A549 (cell line): Measurements from ENCODE around the gene IKZF3. TPM values are rescaled to one million over a fixed set of nuclear protein-coding genes. Genes with fewer than 3 reads are reported as not detected.

Experiments used
- ATAC-seq, 2 experiments: fragments of 200-7000 bp in 1 of 2; fragments of >200 bp in 1 of 2; cut with Nextera tagmentation in 1 of 2; cut with Tn5 transposase in 1 of 2; 3 replicates each; pipeline versions ENCODE4 v1.8.0 to v1.9.1; 2018 to 2020; ENCODE audit warnings: mild to moderate bottlenecking in 1 of 2, moderate library complexity in 1 of 2
- CTCF ChIA-PET: fragments of 300-600 bp; sonication (Branson Sonifier 250); formaldehyde crosslinking; extraction: SDS; loops from one replicate; lab custom pipeline; 2021; ENCODE audit warnings: antibody characterized with exemption, inconsistent platforms; lab: Yijun Ruan, JAX
- POLR2A ChIA-PET: fragments of 350-600 bp; formaldehyde crosslinking; extraction: SDS; loops from one replicate; lab custom pipeline; 2021; ENCODE audit warnings: antibody characterized with exemption, inconsistent platforms; lab: Yijun Ruan, JAX
- DNase-seq, 2 experiments: peaks; one replicate each; pipeline versions ENCODE4 v3.0.0 to v3.0.0-alpha.2; 2011 to 2016; ENCODE audit warnings: low read depth in 1 of 2, low spot score in 1 of 2
- FAIRE-seq: peaks from 2 replicates; lab custom pipeline; 2011; peaks lifted over from hg19 to GRCh38; lab: Jason Lieb, UNC
- H3K27ac ChIP-seq, 2 experiments: fragments of >200 bp; sonication (Bioruptor Twin); formaldehyde crosslinking; 3 replicates each; pipeline ENCODE4 v1.5.1; 2016 to 2017
- H3K4me1 ChIP-seq: fragments of >200 bp; sonication (Bioruptor Twin); formaldehyde crosslinking; 3 replicates; pipeline ENCODE4 v1.6.1; 2016
- H3K4me2 ChIP-seq: fragments of >200 bp; sonication (Bioruptor Twin); formaldehyde crosslinking; 3 replicates; pipeline ENCODE4 v1.6.1; 2016
- H3K4me3 ChIP-seq: fragments of >200 bp; sonication (Bioruptor Twin); formaldehyde crosslinking; 3 replicates; pipeline ENCODE4 v1.5.1; 2016
- H3K9me3 ChIP-seq: fragments of >200 bp; sonication (Bioruptor Twin); formaldehyde crosslinking; 3 replicates; pipeline ENCODE4 v1.6.1; 2016
- BHLHE40 ChIP-seq: IDR thresholded peaks from 2 replicates; pipeline ENCODE4 v1.6.1; 2012; ENCODE audit warnings: low read depth, low read length, inconsistent platforms
- CHD4 ChIP-seq: fragments of 200-600 bp; sonication (generic); IDR thresholded peaks from 2 replicates; pipeline ENCODE4 v1.6.1; 2016; ENCODE audit warnings: antibody characterized with exemption, mild to moderate bottlenecking, borderline replicate concordance
- EHF ChIP-seq: fragments of 250-450 bp; sonication (Bioruptor Pico); IDR thresholded peaks from 2 replicates; pipeline ENCODE4 v1.5.0; 2020; ENCODE audit warnings: mild to moderate bottlenecking
- EP300 ChIP-seq, 2 experiments: fragments of >200 bp; sonication (Bioruptor Twin); formaldehyde crosslinking; IDR thresholded peaks; 2 replicates in 1 of 2; 3 replicates in 1 of 2; pipeline ENCODE4 v1.6.1; 2016 to 2017
- ESRRA ChIP-seq: fragments of 150-350 bp; IDR thresholded peaks from 2 replicates; pipeline ENCODE4 v1.6.1; 2014; ENCODE audit warnings: mild to moderate bottlenecking, low read length, borderline replicate concordance
- FOSL2 ChIP-seq, 2 experiments: fragments of 450-650 bp in 1 of 2; fragments of >200 bp in 1 of 2; sonication (Bioruptor Twin) in 1 of 2; formaldehyde crosslinking; IDR thresholded peaks; 2 replicates each; pipeline versions ENCODE4 v1.5.0 to v1.6.1; 2016 to 2020; ENCODE audit warnings: mild to moderate bottlenecking in 1 of 2, moderate library complexity in 1 of 2
- HOXA7 ChIP-seq: fragments of 250-450 bp; sonication (Bioruptor Pico); IDR thresholded peaks from 2 replicates; pipeline ENCODE4 v1.5.0; 2020; ENCODE audit warnings: mild to moderate bottlenecking, moderate library complexity
- HOXB5 ChIP-seq: fragments of 250-450 bp; sonication (Bioruptor Pico); IDR thresholded peaks from 2 replicates; pipeline ENCODE4 v1.5.0; 2020; ENCODE audit warnings: mild to moderate bottlenecking, moderate library complexity
- MAX ChIP-seq: IDR thresholded peaks from 2 replicates; pipeline ENCODE4 v1.6.1; 2012
- MYC ChIP-seq: IDR thresholded peaks from 2 replicates; pipeline ENCODE4 v1.6.1; 2012; ENCODE audit warnings: mild to moderate bottlenecking, inconsistent platforms, low read length, improper control_type of control experiment, borderline replicate concordance
- NFE2L2 ChIP-seq: fragments of 150-350 bp; conservative IDR thresholded peaks from 2 replicates; pipeline ENCODE4 v1.6.1; 2014; ENCODE audit warnings: low read length
- NR3C1 ChIP-seq: fragments of >200 bp; sonication (Bioruptor Twin); formaldehyde crosslinking; IDR thresholded peaks from 3 replicates; pipeline ENCODE4 v1.6.1; 2017
- PBX3 ChIP-seq: IDR thresholded peaks from 2 replicates; pipeline ENCODE4 v1.6.1; 2012
- PHF8 ChIP-seq: fragments of 200-600 bp; sonication (generic); IDR thresholded peaks from 2 replicates; pipeline ENCODE4 v1.6.1; 2016; ENCODE audit warnings: low read depth, mild to moderate bottlenecking, antibody characterized with exemption, moderate library complexity, borderline replicate concordance
- RCOR1 ChIP-seq: fragments of 150-350 bp; IDR thresholded peaks from 2 replicates; pipeline ENCODE4 v1.6.1; 2014; ENCODE audit warnings: antibody characterized with exemption, low read length, low read depth
- RNF2 ChIP-seq: fragments of 200-600 bp; sonication (generic); IDR thresholded peaks from 2 replicates; pipeline ENCODE4 v1.6.1; 2016; ENCODE audit warnings: low read depth, mild to moderate bottlenecking, antibody characterized with exemption, moderate library complexity, borderline replicate concordance
- WGBS: methylation state at CpG from one replicate; pipeline ENCODE4 v1.1.6; 2017; ENCODE audit errors: missing lambda C conversion rate; 5-methylcytosine and 5-hydroxymethylcytosine counted together
- polyA plus RNA-seq, 4 experiments: library from polyadenylated mRNA; depleted of rRNA in 3 of 4; stranded (reverse); fragments of >200 nt; fragmentation: RNase III in 1 of 4; extraction: RNeasy Plus Mini Kit Qiagen cat#74134 plus additional on column Dnase treatment in 1 of 4; gene quantifications; 2 replicates in 3 of 4; 3 replicates in 1 of 4; pipeline ENCODE4 v1.2.3, GENCODE V29; 2011 to 2017
- TF ChIP-seq, protein P1 (sequence below): fragments of 250-450 bp; sonication (Bioruptor Pico); IDR thresholded peaks from 2 replicates; pipeline ENCODE4 v1.5.0; 2020; ENCODE audit warnings: low read depth, mild to moderate bottlenecking, moderate library complexity
- TF ChIP-seq, protein P2 (sequence below): fragments of >200 bp; sonication (Bioruptor Twin); formaldehyde crosslinking; IDR thresholded peaks from 3 replicates; pipeline ENCODE4 v1.6.1; 2016
- TF ChIP-seq, protein P3 (sequence below): fragments of 200-600 bp; sonication (generic); IDR thresholded peaks from 2 replicates; pipeline ENCODE4 v1.6.1; 2016; ENCODE audit warnings: antibody characterized with exemption, mild to moderate bottlenecking, moderate library complexity

IKZF3 gene
- polyA plus RNA-seq, 2 of the 4 experiments (the other 2 are of a cell fraction) = not detected

GRCh38 chr17:39753514-39754160, 110.5 kb downstream of the IKZF3 start (continued):
- TF ChIP-seq NFE2L2 (no peak), RNF2 (no peak), CHD4 (no peak), EHF (CRISPR knock-in tag) (peak; percentile 89; the same call in 1 of the 2 replicates), NR3C1 (no peak), BHLHE40 (no peak), ESRRA (no peak), PHF8 (peak; percentile 51; the same call in 1 of the 2 replicates)

- 88% methylated on average over 13 of the region's 13 CpGs for WGBS
- FAIRE-seq = no peak
- H3K27ac ChIP-seq = no peak overlapping the region
- TF ChIP-seq, protein P1, sequence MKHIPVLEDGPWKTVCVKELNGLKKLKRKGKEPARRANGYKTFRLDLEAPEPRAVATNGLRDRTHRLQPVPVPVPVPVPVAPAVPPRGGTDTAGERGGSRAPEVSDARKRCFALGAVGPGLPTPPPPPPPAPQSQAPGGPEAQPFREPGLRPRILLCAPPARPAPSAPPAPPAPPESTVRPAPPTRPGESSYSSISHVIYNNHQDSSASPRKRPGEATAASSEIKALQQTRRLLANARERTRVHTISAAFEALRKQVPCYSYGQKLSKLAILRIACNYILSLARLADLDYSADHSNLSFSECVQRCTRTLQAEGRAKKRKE (CRISPR knock-in tag) = no peak
- TF ChIP-seq, protein P2, sequence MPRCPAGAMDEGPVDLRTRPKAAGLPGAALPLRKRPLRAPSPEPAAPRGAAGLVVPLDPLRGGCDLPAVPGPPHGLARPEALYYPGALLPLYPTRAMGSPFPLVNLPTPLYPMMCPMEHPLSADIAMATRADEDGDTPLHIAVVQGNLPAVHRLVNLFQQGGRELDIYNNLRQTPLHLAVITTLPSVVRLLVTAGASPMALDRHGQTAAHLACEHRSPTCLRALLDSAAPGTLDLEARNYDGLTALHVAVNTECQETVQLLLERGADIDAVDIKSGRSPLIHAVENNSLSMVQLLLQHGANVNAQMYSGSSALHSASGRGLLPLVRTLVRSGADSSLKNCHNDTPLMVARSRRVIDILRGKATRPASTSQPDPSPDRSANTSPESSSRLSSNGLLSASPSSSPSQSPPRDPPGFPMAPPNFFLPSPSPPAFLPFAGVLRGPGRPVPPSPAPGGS = no peak
- no peak for TF ChIP-seq MYC
- TF ChIP-seq PBX3 = no peak
- TF ChIP-seq MAX = no peak
- TF ChIP-seq, protein P3, sequence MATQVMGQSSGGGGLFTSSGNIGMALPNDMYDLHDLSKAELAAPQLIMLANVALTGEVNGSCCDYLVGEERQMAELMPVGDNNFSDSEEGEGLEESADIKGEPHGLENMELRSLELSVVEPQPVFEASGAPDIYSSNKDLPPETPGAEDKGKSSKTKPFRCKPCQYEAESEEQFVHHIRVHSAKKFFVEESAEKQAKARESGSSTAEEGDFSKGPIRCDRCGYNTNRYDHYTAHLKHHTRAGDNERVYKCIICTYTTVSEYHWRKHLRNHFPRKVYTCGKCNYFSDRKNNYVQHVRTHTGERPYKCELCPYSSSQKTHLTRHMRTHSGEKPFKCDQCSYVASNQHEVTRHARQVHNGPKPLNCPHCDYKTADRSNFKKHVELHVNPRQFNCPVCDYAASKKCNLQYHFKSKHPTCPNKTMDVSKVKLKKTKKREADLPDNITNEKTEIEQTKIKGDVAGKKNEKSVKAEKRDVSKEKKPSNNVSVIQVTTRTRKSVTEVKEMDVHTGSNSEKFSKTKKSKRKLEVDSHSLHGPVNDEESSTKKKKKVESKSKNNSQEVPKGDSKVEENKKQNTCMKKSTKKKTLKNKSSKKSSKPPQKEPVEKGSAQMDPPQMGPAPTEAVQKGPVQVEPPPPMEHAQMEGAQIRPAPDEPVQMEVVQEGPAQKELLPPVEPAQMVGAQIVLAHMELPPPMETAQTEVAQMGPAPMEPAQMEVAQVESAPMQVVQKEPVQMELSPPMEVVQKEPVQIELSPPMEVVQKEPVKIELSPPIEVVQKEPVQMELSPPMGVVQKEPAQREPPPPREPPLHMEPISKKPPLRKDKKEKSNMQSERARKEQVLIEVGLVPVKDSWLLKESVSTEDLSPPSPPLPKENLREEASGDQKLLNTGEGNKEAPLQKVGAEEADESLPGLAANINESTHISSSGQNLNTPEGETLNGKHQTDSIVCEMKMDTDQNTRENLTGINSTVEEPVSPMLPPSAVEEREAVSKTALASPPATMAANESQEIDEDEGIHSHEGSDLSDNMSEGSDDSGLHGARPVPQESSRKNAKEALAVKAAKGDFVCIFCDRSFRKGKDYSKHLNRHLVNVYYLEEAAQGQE = no peak
- TF ChIP-seq PHF8 = no peak
- TF ChIP-seq RCOR1 = no peak
- TF ChIP-seq FOSL2 (IDR thresholded peaks at IDR 0.05) = no peak
- TF ChIP-seq FOSL2 (CRISPR knock-in tag; IDR thresholded peaks at IDR 0.05) = no peak
- no peak for TF ChIP-seq EP300 (IDR thresholded peaks at IDR 0.05)
- TF ChIP-seq HOXA7 = no peak
- no peak for TF ChIP-seq HOXB5 (CRISPR knock-in tag)
- no peak for ATAC-seq
- H3K9me3 ChIP-seq = no peaks in the 10 kb centered on the region
- peaks cover 21% of the 10 kb centered on the region for H3K4me1 ChIP-seq
- no peak for DNase-seq
- POLR2A ChIA-PET = interaction anchor here (0.6 kb wide), 1 partner anchor 162 kb away, joined by 5 read pairs; no protein-coding TSS in a partner anchor
- CTCF ChIA-PET = interaction anchor here (0.9 to 15.6 kb wide), 21 partner anchors 8 to 205 kb away, joined by 3 to 217 read pairs (median 10); partner anchors contain the start of genes IKZF3, MIEN1, PGAP3 and PPP1R1B
- no peak overlapping the region for H3K4me3 ChIP-seq
- no peak overlapping the region for H3K4me2 ChIP-seq
Measured at GRCh38 chr17:39752241-39752881, 111.8 kb downstream of the IKZF3 start.
